B cell (primary cell): ENCODE data around the gene CERS5.

Experiments
- CTCF ChIP-seq: fragments of 200-600 bp; IDR thresholded peaks from one replicate; pipeline ENCODE4 v1.8.0; 2022; ENCODE audit warnings: antibody characterized with exemption, mild to moderate bottlenecking
- EZH2 ChIP-seq: IDR thresholded peaks from 2 replicates; pipeline ENCODE4 v1.6.1; 2012; ENCODE audit warnings: borderline replicate concordance, low read depth, mild to moderate bottlenecking, moderate library complexity, low read length; ENCODE audit not compliant: insufficient read depth, poor library complexity, severe bottlenecking

- no peak for TF ChIP-seq CTCF
- TF ChIP-seq EZH2 = no peak
Measured at GRCh38 chr12:50151047-50151687, 16.0 kb downstream of the CERS5 start.
